Neural progenitor cell (in vitro differentiated cells): Measurements from ENCODE around the gene CPA1. TPM values are rescaled to one million over a fixed set of nuclear protein-coding genes. Genes with fewer than 3 reads are reported as not detected.

Experiments
- DNase-seq: peaks from one replicate; pipeline ENCODE4 v3.0.0-alpha.2; 2016; ENCODE audit warnings: low spot score
- H2AFZ ChIP-seq: fragments of 200-600 bp; sonication (generic); replicated peaks from 2 replicates; pipeline ENCODE4 v1.6.1; 2016; ENCODE audit warnings: antibody characterized with exemption
- H3F3A ChIP-seq: fragments of 200-600 bp; sonication (generic); 2 replicates; pipeline ENCODE4 v1.6.1; 2016; ENCODE audit warnings: antibody characterized with exemption, low read depth
- H3K27ac ChIP-seq: fragments of 200-600 bp; sonication (generic); 2 replicates; pipeline ENCODE4 v1.5.1; 2016; ENCODE audit warnings: mild to moderate bottlenecking
- H3K27me3 ChIP-seq: fragments of 200-600 bp; sonication (generic); 2 replicates; pipeline ENCODE4 v1.6.1; 2016; ENCODE audit warnings: mild to moderate bottlenecking, moderate library complexity
- H3K36me3 ChIP-seq: fragments of 200-600 bp; sonication (generic); 2 replicates; pipeline ENCODE4 v1.5.1; 2016
- H3K4me1 ChIP-seq: fragments of 200-600 bp; sonication (generic); 2 replicates; pipeline ENCODE4 v1.6.1; 2016; ENCODE audit warnings: mixed run types
- H3K4me2 ChIP-seq: fragments of 200-600 bp; sonication (generic); 2 replicates; pipeline ENCODE4 v1.6.1; 2016
- H3K4me3 ChIP-seq: fragments of 200-600 bp; sonication (generic); 2 replicates; pipeline ENCODE4 v1.5.1; 2016
- H3K79me2 ChIP-seq: fragments of 200-600 bp; sonication (generic); 2 replicates; pipeline ENCODE4 v1.6.1; 2016; ENCODE audit warnings: low read depth
- H3K9ac ChIP-seq: fragments of 200-600 bp; sonication (generic); 2 replicates; pipeline ENCODE4 v1.6.1; 2016
- H3K9me3 ChIP-seq: fragments of 200-600 bp; sonication (generic); 2 replicates; pipeline ENCODE4 v1.5.1; 2016; ENCODE audit warnings: low read depth
- H4K20me1 ChIP-seq: fragments of 200-600 bp; sonication (generic); 2 replicates; pipeline ENCODE4 v1.6.1; 2016; ENCODE audit warnings: low read depth
- H3K27ac Mint-ChIP-seq: 3 replicates; pipeline ENCODE4 v1.8.0; 2021; ENCODE audit warnings: mixed read lengths
- H3K27me3 Mint-ChIP-seq: 2 replicates; pipeline ENCODE4 v1.8.0; 2022; ENCODE audit warnings: low read depth, mild to moderate bottlenecking, inconsistent platforms, moderate library complexity, mixed read lengths; ENCODE audit not compliant: insufficient read depth
- H3K36me3 Mint-ChIP-seq: 3 replicates; pipeline ENCODE4 v1.8.0; 2021; ENCODE audit warnings: mixed read lengths
- H3K4me1 Mint-ChIP-seq: 3 replicates; pipeline ENCODE4 v1.8.0; 2021; ENCODE audit warnings: mixed read lengths
- H3K4me3 Mint-ChIP-seq: 3 replicates; pipeline ENCODE4 v1.8.0; 2021; ENCODE audit warnings: mild to moderate bottlenecking, moderate library complexity, mixed read lengths
- H3K9me3 Mint-ChIP-seq: 3 replicates; pipeline ENCODE4 v1.8.0; 2020; ENCODE audit warnings: mixed read lengths
- CTCF ChIP-seq: fragments of 200-600 bp; sonication (generic); IDR thresholded peaks from 2 replicates; pipeline ENCODE4 v1.5.1; 2017; ENCODE audit warnings: antibody characterized with exemption, mild to moderate bottlenecking
- EZH2 ChIP-seq: fragments of 200-600 bp; sonication (generic); IDR thresholded peaks from 2 replicates; pipeline ENCODE4 v1.6.1; 2017; ENCODE audit warnings: antibody characterized with exemption, mild to moderate bottlenecking, moderate library complexity
- EZH2phosphoT487 ChIP-seq: fragments of 200-600 bp; sonication (generic); IDR thresholded peaks from 2 replicates; pipeline ENCODE4 v1.6.1; 2017; ENCODE audit warnings: antibody characterized with exemption
- total RNA-seq: library from RNA; depleted of rRNA; stranded (reverse); fragments of >200 nt; gene quantifications from 2 replicates; pipeline ENCODE4 v1.2.3, GENCODE V29; 2015; ENCODE audit warnings: low replicate concordance

The CPA1 gene
- total RNA-seq, 1 donor from 2014 or later = not detected

GRCh38 chr7:130386876-130387275 is 6.6 kb downstream of the CPA1 start:
- H3K9ac ChIP-seq = no peak overlapping the region
- no peaks in the 10 kb centered on the region for H4K20me1 ChIP-seq
- no peaks in the 10 kb centered on the region for H3K9me3 ChIP-seq
- H3K4me3 Mint-ChIP-seq = no peak overlapping the region
- no peaks in the 10 kb centered on the region for H3F3A ChIP-seq
- H3K27ac ChIP-seq = no peak overlapping the region
- no peak overlapping the region for H3K4me2 ChIP-seq
- H3K4me1 ChIP-seq = no peaks in the 10 kb centered on the region
- peaks cover 8% of the 10 kb centered on the region for H3K27me3 Mint-ChIP-seq
- H3K9me3 Mint-ChIP-seq = peaks cover 20% of the 10 kb centered on the region
- peaks cover 24% of the 10 kb centered on the region for H3K4me1 Mint-ChIP-seq
- DNase-seq = no peak
- H3K27ac Mint-ChIP-seq = peak overlapping the region; percentile 22
- no peak overlapping the region for H2AFZ ChIP-seq
- no peaks in the 10 kb centered on the region for H3K36me3 ChIP-seq
- no peak overlapping the region for H3K4me3 ChIP-seq
- peaks cover 10% of the 10 kb centered on the region for H3K36me3 Mint-ChIP-seq
- no peaks in the 10 kb centered on the region for H3K79me2 ChIP-seq
- no peak for TF ChIP-seq EZH2
- TF ChIP-seq EZH2phosphoT487 = no peak
- TF ChIP-seq CTCF = no peak
- no peaks in the 10 kb centered on the region for H3K27me3 ChIP-seq

- H3K27ac Mint-ChIP-seq = peak overlapping the region; percentile 89
- Histone ChIP-seq H3F3A (no peaks in the 10 kb centered on the region), H4K20me1 (no peaks in the 10 kb centered on the region), H3K79me2 (no peaks in the 10 kb centered on the region), H3K27ac (no peak overlapping the region), H3K4me3 (no peak overlapping the region), H3K9me3 (no peaks in the 10 kb centered on the region), H3K27me3 (no peaks in the 10 kb centered on the region), H2AFZ (no peak overlapping the region), H3K36me3 (no peaks in the 10 kb centered on the region), H3K9ac (no peak overlapping the region), H3K4me2 (no peak overlapping the region), H3K4me1 (no peaks in the 10 kb centered on the region)
- no peak overlapping the region for H3K4me3 Mint-ChIP-seq
- peaks cover 25% of the 10 kb centered on the region for H3K4me1 Mint-ChIP-seq
- no peak for DNase-seq
- H3K9me3 Mint-ChIP-seq = peaks cover 17% of the 10 kb centered on the region
- H3K36me3 Mint-ChIP-seq = peaks cover 8% of the 10 kb centered on the region
- H3K27me3 Mint-ChIP-seq = peaks cover 7% of the 10 kb centered on the region
- TF ChIP-seq CTCF (no peak), EZH2 (no peak), EZH2phosphoT487 (no peak)
Observed at GRCh38 chr7:130387306-130387627, 7.0 kb downstream of the CPA1 start.

GRCh38 chr7:130387628-130388403 is 7.5 kb downstream of the CPA1 start:
- Mint-ChIP-seq H3K9me3 (peaks cover 17% of the 10 kb centered on the region), H3K4me3 (no peak overlapping the region), H3K4me1 (peaks cover 28% of the 10 kb centered on the region), H3K27ac (peak overlapping the region; percentile 89), H3K27me3 (peaks cover 7% of the 10 kb centered on the region), H3K36me3 (peaks cover 8% of the 10 kb centered on the region)
- Histone ChIP-seq H3K4me2 (no peak overlapping the region), H3K9me3 (no peaks in the 10 kb centered on the region), H3K4me3 (no peak overlapping the region), H3K79me2 (no peaks in the 10 kb centered on the region), H2AFZ (no peak overlapping the region), H4K20me1 (no peaks in the 10 kb centered on the region), H3K27me3 (no peaks in the 10 kb centered on the region), H3K36me3 (no peaks in the 10 kb centered on the region), H3K4me1 (no peaks in the 10 kb centered on the region), H3K27ac (no peak overlapping the region), H3K9ac (no peak overlapping the region), H3F3A (no peaks in the 10 kb centered on the region)
- no peak for DNase-seq
- TF ChIP-seq EZH2 (no peak), EZH2phosphoT487 (no peak), CTCF (no peak)
